ENCODE measurements around the gene ADAMTS3. TPM values are rescaled to one million over a fixed set of nuclear protein-coding genes. Genes with fewer than 3 reads are reported as not detected.

Gene ADAMTS3
- total RNA-seq, 2 experiments from 2014 or later = not detected

- Histone ChIP-seq H4K20me1 (ENCODE audit: insufficient read depth, low read length) (no peaks in the 10 kb centered on the region), H3K79me2 (ENCODE audit: insufficient read depth, low read depth, low read length) (no peaks in the 10 kb centered on the region), H3K4me3 (ENCODE audit: low read depth, low read length, poor library complexity, severe bottlenecking) (no peak overlapping the region), H3K36me3 (ENCODE audit: insufficient read depth, low read length) (no peaks in the 10 kb centered on the region), H3K9me2 (ENCODE audit: insufficient read depth, low read length) (no peaks in the 10 kb centered on the region), H3K9me3 (ENCODE audit: low read length) (no peaks in the 10 kb centered on the region), H3K27ac (ENCODE audit: low read depth, low read length, poor library complexity, severe bottlenecking) (no peak overlapping the region), H3K4me2 (ENCODE audit: low read length) (no peak overlapping the region), H2AFZ (ENCODE audit: low read length) (no peak overlapping the region), H3K4me1 (ENCODE audit: insufficient read depth, low read length, poor library complexity, severe bottlenecking) (no peaks in the 10 kb centered on the region)
- ChIA-PET CTCF (ENCODE audit: unreplicated experiment) (no interaction called here), POLR2A (interaction anchor here (0.6 kb wide), 1 partner anchor 28 kb away, joined by 4 read pairs; no protein-coding TSS in a partner anchor)
- intact Hi-C loops (cut with micrococcal nuclease; ENCODE audit: unreplicated experiment) = no loop called here
- BruUV-seq (replicated peaks) = no TSS peak
- DNase-seq (ENCODE audit: low spot score) = no peak
- TF ChIP-seq CTCF (conservative IDR thresholded peaks at IDR 0.05; ENCODE audit: low read length) = no peak
- TF ChIP-seq EZH2phosphoT487 (IDR thresholded peaks at IDR 0.05; ENCODE audit: borderline replicate concordance, low read depth, low read length) = no peak
These were observed 95.6 kb downstream of the ADAMTS3 start for GRCh38 chr4:72473434-72473900.

GRCh38 chr4:72471816-72472215, 97.2 kb downstream of the ADAMTS3 start:
- BruUV-seq (replicated peaks) = no TSS peak
- Histone ChIP-seq H3K27ac (ENCODE audit: low read depth, low read length, poor library complexity, severe bottlenecking) (no peak overlapping the region), H3K36me3 (ENCODE audit: insufficient read depth, low read length) (no peaks in the 10 kb centered on the region), H3K79me2 (ENCODE audit: insufficient read depth, low read depth, low read length) (no peaks in the 10 kb centered on the region), H3K9me3 (ENCODE audit: low read length) (no peaks in the 10 kb centered on the region), H2AFZ (ENCODE audit: low read length) (no peak overlapping the region), H3K4me1 (ENCODE audit: insufficient read depth, low read length, poor library complexity, severe bottlenecking) (no peaks in the 10 kb centered on the region), H4K20me1 (ENCODE audit: insufficient read depth, low read length) (no peaks in the 10 kb centered on the region), H3K4me3 (ENCODE audit: low read depth, low read length, poor library complexity, severe bottlenecking) (no peak overlapping the region), H3K9me2 (ENCODE audit: insufficient read depth, low read length) (no peaks in the 10 kb centered on the region), H3K4me2 (ENCODE audit: low read length) (no peak overlapping the region)
- ChIA-PET CTCF (ENCODE audit: unreplicated experiment) (no interaction called here), POLR2A (no interaction called here)
- intact Hi-C loops (cut with micrococcal nuclease; ENCODE audit: unreplicated experiment) = no loop called here
- TF ChIP-seq CTCF (conservative IDR thresholded peaks at IDR 0.05; ENCODE audit: low read length) (no peak), EZH2phosphoT487 (IDR thresholded peaks at IDR 0.05; ENCODE audit: borderline replicate concordance, low read depth, low read length) (no peak)
- no peak for DNase-seq (ENCODE audit: low spot score)

GRCh38 chr4:72468904-72469502, 100.0 kb downstream of the ADAMTS3 start:
- DNase-seq (ENCODE audit: low spot score) = peak; percentile 34
- no peaks in the 10 kb centered on the region for H3K4me1 ChIP-seq (ENCODE audit: insufficient read depth, low read length, poor library complexity, severe bottlenecking)
- H3K36me3 ChIP-seq (ENCODE audit: insufficient read depth, low read length) = no peaks in the 10 kb centered on the region
- no peaks in the 10 kb centered on the region for H3K9me3 ChIP-seq (ENCODE audit: low read length)
- BruUV-seq (replicated peaks) = no TSS peak
- intact Hi-C loops (cut with micrococcal nuclease; ENCODE audit: unreplicated experiment) = loop anchor here (5.0 kb wide), 1 partner anchor 142 kb away; no protein-coding TSS in a partner anchor
- no peaks in the 10 kb centered on the region for H4K20me1 ChIP-seq (ENCODE audit: insufficient read depth, low read length)
- ChIA-PET CTCF (ENCODE audit: unreplicated experiment) (no interaction called here), POLR2A (interaction anchor here (0.6 kb wide), 1 partner anchor 41 kb away, joined by 3 read pairs; no protein-coding TSS in a partner anchor)
- H3K79me2 ChIP-seq (ENCODE audit: insufficient read depth, low read depth, low read length) = no peaks in the 10 kb centered on the region
- H2AFZ ChIP-seq (ENCODE audit: low read length) = no peak overlapping the region
- H3K27ac ChIP-seq (ENCODE audit: low read depth, low read length, poor library complexity, severe bottlenecking) = no peak overlapping the region
- no peaks in the 10 kb centered on the region for H3K9me2 ChIP-seq (ENCODE audit: insufficient read depth, low read length)
- TF ChIP-seq EZH2phosphoT487 (IDR thresholded peaks at IDR 0.05; ENCODE audit: borderline replicate concordance, low read depth, low read length) = no peak
- TF ChIP-seq CTCF (conservative IDR thresholded peaks at IDR 0.05; ENCODE audit: low read length) = peak; percentile 86
- no peak overlapping the region for H3K4me2 ChIP-seq (ENCODE audit: low read length)
- no peak overlapping the region for H3K4me3 ChIP-seq (ENCODE audit: low read depth, low read length, poor library complexity, severe bottlenecking)

Data from OCI-LY7 (cell line).